Smooth muscle cell (in vitro differentiated cells): ENCODE data around the gene LRRC8E. TPM values are rescaled to one million over a fixed set of nuclear protein-coding genes. Genes with fewer than 3 reads are reported as not detected.

Experiments used
- DNase-seq: peaks from one replicate; lab custom pipeline; 2025; ENCODE audit not compliant: unreplicated experiment; lab: John Stamatoyannopoulos, UW
- H2AFZ ChIP-seq: fragments of 200-600 bp; sonication (generic); 2 replicates; pipeline ENCODE4 v1.6.0; 2016; ENCODE audit warnings: antibody characterized with exemption, low read depth, mild to moderate bottlenecking
- H3F3A ChIP-seq: fragments of 200-600 bp; sonication (generic); 2 replicates; pipeline ENCODE4 v1.6.0; 2017; ENCODE audit warnings: antibody characterized with exemption, low read depth
- H3K27ac ChIP-seq: fragments of 200-600 bp; sonication (generic); 2 replicates; pipeline ENCODE4 v1.5.1; 2016; ENCODE audit warnings: low read depth, mild to moderate bottlenecking
- H3K27me3 ChIP-seq: fragments of 200-600 bp; sonication (generic); 2 replicates; pipeline ENCODE4 v1.6.1; 2016; ENCODE audit warnings: low read depth, mild to moderate bottlenecking
- H3K36me3 ChIP-seq: fragments of 200-600 bp; sonication (generic); 2 replicates; pipeline ENCODE4 v1.5.1; 2016; ENCODE audit warnings: low read depth
- H3K4me1 ChIP-seq: fragments of 200-600 bp; sonication (generic); 2 replicates; pipeline ENCODE4 v1.5.1; 2016; ENCODE audit warnings: low read depth
- H3K4me2 ChIP-seq: fragments of 200-600 bp; sonication (generic); 2 replicates; pipeline ENCODE4 v1.6.0; 2016; ENCODE audit warnings: mild to moderate bottlenecking
- H3K4me3 ChIP-seq: fragments of 200-600 bp; sonication (generic); 2 replicates; pipeline ENCODE4 v1.5.1; 2016; ENCODE audit warnings: mild to moderate bottlenecking
- H3K79me2 ChIP-seq: fragments of 200-600 bp; sonication (generic); 2 replicates; pipeline ENCODE4 v1.6.0; 2016; ENCODE audit warnings: low read depth, mild to moderate bottlenecking
- H3K9ac ChIP-seq: fragments of 200-600 bp; sonication (generic); 2 replicates; pipeline ENCODE4 v1.6.0; 2016; ENCODE audit warnings: low read depth
- H3K9me3 ChIP-seq: fragments of 200-600 bp; sonication (generic); replicated peaks from 2 replicates; pipeline ENCODE4 v1.5.1; 2016; ENCODE audit warnings: low read depth
- H4K20me1 ChIP-seq: fragments of 200-600 bp; sonication (generic); 2 replicates; pipeline ENCODE4 v1.6.0; 2016; ENCODE audit warnings: low read depth
- WGBS: methylation state at CpG from one replicate; pipeline ENCODE4 v1.1.7; 2016; ENCODE audit warnings: low lambda C conversion rate; 5-methylcytosine and 5-hydroxymethylcytosine counted together
- polyA plus RNA-seq: library from polyadenylated mRNA; unstranded; fragments of >200 nt; fragmentation: Nextera tagmentation; extraction: Ambion mirVana; gene quantifications from 2 replicates; pipeline ENCODE4 v1.2.1, GENCODE V29; 2016
- total RNA-seq: library from RNA; depleted of rRNA; stranded (reverse); fragments of >200 nt; gene quantifications from 2 replicates; pipeline ENCODE4 v1.2.3, GENCODE V29; 2014
- TF ChIP-seq, protein P1 (sequence below): fragments of 200-600 bp; sonication (generic); IDR thresholded peaks from 2 replicates; pipeline ENCODE4 v1.5.1; 2017; ENCODE audit warnings: borderline replicate concordance, mild to moderate bottlenecking, antibody characterized with exemption; ENCODE audit not compliant: insufficient read depth, poor library complexity, severe bottlenecking

LRRC8E gene
- total and polyA plus RNA-seq, 2 experiments from 2014 or later: 7.4 to 7.8 TPM

DNA sequence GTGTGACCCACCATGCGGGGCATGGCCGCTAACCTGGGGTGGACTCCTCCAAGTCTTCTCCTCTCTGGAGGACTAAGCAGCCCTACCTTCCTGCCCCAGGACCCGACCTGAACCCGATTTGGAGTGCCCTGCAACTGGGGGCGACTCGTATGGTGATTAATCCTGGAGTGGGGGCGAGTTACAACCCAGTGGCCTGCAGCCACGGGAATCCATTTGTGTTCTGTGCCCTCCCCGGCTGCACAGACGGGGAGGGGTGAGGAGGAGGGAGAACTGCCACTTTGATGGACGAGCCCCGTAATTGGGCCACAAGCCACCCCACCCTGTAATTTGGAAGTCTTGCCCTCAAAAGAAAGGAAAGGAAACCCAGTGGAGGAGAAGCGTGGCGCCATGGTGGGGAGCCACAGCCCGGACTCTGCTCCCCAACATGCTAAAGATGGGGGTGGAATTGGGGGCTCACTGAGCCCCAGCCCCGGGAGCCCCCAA, 32.2 kb upstream of the LRRC8E start:
- H3K79me2 ChIP-seq: no peaks in the 10 kb centered on the region
- H4K20me1 ChIP-seq: no peaks in the 10 kb centered on the region
- H2AFZ ChIP-seq: no peak overlapping the region
- no peaks in the 10 kb centered on the region for H3F3A ChIP-seq
- no peak overlapping the region for H3K27ac ChIP-seq
- H3K4me3 ChIP-seq: no peak overlapping the region
- H3K9me3 ChIP-seq: no peaks in the 10 kb centered on the region
- peaks cover 10% of the 10 kb centered on the region for H3K4me1 ChIP-seq
- WGBS: 92% methylated on average over 16 of the region's 16 CpGs
- no peak for DNase-seq
- H3K36me3 ChIP-seq: no peaks in the 10 kb centered on the region
- no peak overlapping the region for H3K9ac ChIP-seq
- TF ChIP-seq, protein P1, sequence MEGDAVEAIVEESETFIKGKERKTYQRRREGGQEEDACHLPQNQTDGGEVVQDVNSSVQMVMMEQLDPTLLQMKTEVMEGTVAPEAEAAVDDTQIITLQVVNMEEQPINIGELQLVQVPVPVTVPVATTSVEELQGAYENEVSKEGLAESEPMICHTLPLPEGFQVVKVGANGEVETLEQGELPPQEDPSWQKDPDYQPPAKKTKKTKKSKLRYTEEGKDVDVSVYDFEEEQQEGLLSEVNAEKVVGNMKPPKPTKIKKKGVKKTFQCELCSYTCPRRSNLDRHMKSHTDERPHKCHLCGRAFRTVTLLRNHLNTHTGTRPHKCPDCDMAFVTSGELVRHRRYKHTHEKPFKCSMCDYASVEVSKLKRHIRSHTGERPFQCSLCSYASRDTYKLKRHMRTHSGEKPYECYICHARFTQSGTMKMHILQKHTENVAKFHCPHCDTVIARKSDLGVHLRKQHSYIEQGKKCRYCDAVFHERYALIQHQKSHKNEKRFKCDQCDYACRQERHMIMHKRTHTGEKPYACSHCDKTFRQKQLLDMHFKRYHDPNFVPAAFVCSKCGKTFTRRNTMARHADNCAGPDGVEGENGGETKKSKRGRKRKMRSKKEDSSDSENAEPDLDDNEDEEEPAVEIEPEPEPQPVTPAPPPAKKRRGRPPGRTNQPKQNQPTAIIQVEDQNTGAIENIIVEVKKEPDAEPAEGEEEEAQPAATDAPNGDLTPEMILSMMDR: no peak
- H3K27me3 ChIP-seq: peaks cover 7% of the 10 kb centered on the region
- no peak overlapping the region for H3K4me2 ChIP-seq

DNA sequence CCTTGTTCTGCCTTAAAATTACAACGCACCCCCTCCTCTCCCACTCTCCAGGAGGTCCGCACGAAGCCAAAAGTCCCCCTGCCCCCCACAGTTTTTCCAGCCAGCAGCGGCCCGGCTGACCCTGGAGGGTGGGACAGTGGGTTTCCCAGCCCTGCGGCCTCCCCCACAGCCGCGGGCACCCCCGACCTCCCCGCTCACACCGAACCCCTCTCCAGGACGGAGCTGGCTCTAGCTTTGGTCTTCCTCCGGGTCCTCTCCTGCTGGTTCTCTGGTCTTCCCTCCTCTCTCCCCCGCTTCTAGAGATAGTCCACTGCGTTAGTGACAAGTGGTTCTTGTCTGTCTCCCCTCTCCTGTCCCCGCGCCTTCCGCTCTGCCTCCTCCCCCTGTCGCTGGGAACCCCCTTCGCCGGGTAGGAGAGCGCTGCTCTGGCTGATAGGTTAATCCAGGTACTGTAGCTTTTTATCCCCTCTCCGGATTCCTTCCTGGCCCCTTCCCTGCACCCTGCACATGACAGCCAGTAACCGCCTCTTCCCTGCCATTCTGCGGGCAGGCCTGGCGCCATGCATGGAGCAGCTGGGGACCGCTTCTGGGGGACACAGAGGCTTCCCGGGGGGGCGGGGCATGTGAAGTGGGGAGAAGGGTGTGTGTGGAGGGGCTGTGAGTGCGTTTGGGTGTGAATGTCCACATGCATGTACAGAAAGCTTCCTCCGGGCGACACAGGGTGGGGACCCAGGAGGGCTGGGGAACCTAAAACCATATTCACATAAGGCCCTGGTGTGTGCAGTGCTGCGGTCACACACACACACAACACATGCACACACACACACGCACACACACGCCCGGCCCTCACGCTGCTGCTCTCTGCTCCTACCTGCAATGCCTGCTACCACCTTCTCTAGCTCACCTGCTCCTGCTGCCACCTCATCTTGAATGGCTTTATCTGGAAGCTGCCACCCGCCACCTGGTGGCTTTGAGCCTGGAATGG, 31.3 kb upstream of the LRRC8E start:
- peaks cover 15% of the 10 kb centered on the region for H3K4me1 ChIP-seq
- H2AFZ ChIP-seq: no peak overlapping the region
- 84% methylated on average over 29 of the region's 38 CpGs for WGBS
- peaks cover 15% of the 10 kb centered on the region for H3K27me3 ChIP-seq
- no peak overlapping the region for H3K4me2 ChIP-seq
- H3F3A ChIP-seq: no peaks in the 10 kb centered on the region
- no peaks in the 10 kb centered on the region for H4K20me1 ChIP-seq
- H3K36me3 ChIP-seq: no peaks in the 10 kb centered on the region
- no peak overlapping the region for H3K9ac ChIP-seq
- H3K9me3 ChIP-seq: no peaks in the 10 kb centered on the region
- H3K4me3 ChIP-seq: no peak overlapping the region
- TF ChIP-seq, protein P1: no peak
- H3K79me2 ChIP-seq: no peaks in the 10 kb centered on the region
- DNase-seq: no peak
- H3K27ac ChIP-seq: no peak overlapping the region

DNA sequence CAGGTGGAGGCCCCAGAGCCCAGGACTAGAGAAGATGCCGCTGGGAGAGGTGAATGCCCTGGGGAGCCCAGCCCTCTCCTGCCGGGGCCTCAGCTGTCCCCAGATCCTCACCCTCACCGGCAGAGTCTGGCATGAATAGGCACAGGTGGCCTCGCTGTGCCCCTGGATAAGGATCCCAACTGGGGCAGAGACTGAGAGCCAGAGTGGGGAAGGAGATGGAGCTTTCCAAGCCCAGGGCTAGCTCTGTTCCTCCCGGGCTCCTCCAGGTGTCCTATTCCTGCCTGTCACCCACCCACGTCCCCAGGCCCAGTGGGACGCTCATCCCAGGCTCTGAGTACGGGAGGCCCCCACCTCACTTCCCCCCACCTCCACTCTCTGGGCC, 30.6 kb upstream of the LRRC8E start:
- no peaks in the 10 kb centered on the region for H3K9me3 ChIP-seq
- no peak overlapping the region for H3K4me3 ChIP-seq
- H4K20me1 ChIP-seq: no peaks in the 10 kb centered on the region
- 73% methylated on average over 5 of the region's 8 CpGs for WGBS
- DNase-seq: no peak
- no peaks in the 10 kb centered on the region for H3K79me2 ChIP-seq
- H2AFZ ChIP-seq: no peak overlapping the region
- H3F3A ChIP-seq: no peaks in the 10 kb centered on the region
- no peak overlapping the region for H3K9ac ChIP-seq
- H3K4me1 ChIP-seq: peaks cover 17% of the 10 kb centered on the region
- H3K27me3 ChIP-seq: peaks cover 21% of the 10 kb centered on the region
- no peak overlapping the region for H3K4me2 ChIP-seq
- H3K36me3 ChIP-seq: no peaks in the 10 kb centered on the region
- H3K27ac ChIP-seq: no peak overlapping the region
- TF ChIP-seq, protein P1: no peak
